GM19193 (cell line): Measurements from ENCODE around the gene NME7.

Source experiments
- POLR2A ChIP-seq: IDR thresholded peaks from 4 replicates; pipeline ENCODE4 v1.6.1; 2011; ENCODE audit not compliant: insufficient read depth, insufficient read length; ENCODE audit errors: extremely low read depth

Gene NME7

DNA sequence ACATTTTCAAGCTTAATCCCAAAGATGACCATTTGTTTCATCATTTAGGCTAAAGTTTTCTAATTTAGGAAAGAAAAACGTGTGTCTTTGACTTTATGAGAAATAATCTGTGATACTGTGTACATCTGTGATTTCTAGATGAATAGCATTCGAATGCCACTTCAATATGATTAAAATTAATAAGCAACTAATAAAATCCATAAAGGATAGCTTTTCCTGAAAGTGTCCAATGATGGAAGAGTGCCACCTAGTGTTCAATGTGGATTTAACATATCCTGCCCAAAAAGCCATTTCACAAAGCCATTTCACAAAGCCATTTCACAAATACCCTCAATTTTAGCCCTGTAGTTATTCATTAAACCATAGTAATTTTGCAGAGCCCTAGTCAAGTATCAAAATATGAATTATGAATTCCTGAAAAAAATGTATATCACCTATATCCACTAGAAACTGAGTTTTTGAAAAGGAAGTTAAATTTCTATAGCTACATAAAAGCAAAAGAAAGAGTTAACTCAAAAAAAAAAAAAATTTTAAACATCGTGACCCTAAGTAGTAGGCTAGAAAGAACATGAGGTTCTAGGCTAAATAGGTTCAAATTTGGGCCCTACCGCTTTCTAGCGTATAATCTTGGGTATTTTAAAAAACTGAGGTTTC lies 19.1 kb downstream of the NME7 start:
- no peak for TF ChIP-seq POLR2A

DNA sequence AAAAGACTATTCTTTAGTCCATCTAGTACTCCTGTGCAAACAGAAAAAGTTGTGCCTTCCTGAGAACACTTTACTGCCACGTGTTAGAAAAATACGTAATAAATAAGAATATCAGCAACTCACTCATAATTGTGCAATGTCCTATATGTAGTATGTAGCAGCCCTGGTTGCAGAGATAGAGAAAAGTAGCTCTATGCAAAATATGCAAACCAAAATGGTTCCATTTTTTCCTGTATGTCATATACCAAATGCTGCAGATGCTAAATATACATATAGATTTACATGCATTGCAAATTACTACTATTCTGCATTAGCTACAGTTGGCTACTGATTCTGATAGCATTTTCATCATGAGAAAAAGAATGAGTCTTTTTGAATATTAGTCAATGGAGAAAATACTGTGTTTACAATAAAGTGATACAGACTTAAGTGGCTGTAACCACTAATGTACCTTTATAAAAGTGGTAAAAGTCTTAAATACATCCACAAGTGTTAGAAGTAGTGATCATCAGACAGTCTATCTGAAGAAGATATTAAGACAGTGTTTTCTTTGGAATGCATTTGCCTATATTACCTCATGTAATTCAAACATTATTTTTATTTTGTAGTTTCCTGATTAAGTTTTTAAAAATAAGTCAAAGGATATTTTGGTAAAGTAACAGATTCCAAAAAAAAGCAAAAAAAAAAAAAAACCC lies 19.8 kb downstream of the NME7 start:
- no peak for TF ChIP-seq POLR2A

DNA sequence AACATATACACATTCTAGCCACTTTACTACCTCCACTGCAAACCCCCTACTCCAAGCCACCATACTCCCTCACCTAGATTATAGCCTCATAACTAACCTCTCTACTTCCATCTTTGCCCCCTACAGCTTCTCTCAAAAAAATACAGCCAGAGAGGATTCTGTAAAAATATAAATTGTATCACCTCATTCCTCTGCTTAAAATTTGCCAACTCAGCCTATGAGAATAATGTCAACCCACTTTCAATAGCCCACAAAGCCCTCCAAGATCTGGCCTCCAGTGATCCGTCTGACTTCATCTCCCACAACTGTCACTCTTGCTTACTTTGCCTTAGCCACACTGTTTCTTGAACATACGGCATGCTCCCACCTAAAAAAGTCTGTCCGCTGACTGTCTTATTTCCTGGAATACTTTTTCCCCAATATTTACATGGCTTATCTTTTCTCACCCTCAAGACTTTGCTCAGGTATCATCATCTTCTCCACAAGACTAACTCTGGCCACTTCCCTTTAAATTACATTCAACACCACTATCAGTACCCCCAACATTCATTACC lies 21.5 kb downstream of the NME7 start:
- no peak for TF ChIP-seq POLR2A

DNA sequence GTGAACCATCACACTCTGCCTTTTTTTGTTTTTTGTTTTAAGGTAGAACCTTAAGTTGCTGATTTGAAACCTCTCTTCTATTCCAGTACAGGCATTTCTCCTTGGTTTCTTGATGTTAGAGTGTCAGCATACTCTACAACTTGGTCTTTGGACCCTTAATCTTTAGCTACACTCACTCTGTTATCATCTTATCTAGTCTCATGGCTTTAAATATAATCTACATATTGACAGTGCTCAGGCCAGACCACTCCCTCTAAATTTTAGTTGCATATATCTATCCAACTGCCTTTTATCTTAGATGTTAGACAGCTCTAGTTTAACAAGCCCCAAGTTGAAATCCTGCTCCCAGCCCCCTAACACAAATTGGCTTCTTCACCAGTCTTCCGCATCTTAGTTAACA lies 22.1 kb downstream of the NME7 start:
- TF ChIP-seq POLR2A, result no peak

DNA sequence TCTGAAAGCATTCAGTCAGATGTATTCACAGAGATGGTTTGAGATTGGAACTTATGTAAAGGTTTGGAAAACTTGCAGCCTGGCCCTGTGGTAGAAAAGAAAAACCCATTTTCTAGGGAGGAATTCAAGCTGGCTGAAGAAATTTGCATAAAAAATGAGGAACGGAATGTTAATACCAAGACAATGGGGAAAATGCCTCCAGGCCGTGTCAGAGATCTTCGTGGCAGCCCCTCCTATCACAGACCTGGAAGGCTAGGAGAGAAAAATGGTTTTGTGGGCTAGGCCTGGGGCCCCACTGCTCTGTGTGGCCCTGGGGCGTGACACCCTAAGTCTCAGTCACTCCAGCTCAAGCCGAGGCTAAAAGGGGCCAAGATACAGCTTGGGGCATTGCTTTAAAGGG lies 26.7 kb downstream of the NME7 start:
- TF ChIP-seq POLR2A, result no peak

DNA sequence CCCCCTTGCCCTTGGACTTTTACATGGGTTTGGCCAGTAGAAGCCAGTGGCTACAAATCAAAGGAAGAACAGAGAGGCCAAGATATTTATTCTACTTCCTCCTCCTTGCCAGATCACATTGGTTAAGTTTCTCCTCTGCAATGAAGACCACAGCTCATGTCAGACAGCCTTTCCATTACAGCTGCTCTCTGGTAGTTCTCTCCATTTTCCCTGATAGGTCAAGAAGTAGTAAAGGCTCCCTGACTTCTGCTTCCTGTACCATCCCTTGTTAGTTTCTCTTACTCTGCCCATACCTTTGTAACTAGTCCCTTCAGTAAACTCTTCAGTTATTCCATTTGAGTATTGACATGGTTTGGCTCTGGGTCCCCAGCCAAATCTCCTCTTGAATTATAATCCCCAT lies 27.8 kb downstream of the NME7 start:
- TF ChIP-seq POLR2A, result no peak

DNA sequence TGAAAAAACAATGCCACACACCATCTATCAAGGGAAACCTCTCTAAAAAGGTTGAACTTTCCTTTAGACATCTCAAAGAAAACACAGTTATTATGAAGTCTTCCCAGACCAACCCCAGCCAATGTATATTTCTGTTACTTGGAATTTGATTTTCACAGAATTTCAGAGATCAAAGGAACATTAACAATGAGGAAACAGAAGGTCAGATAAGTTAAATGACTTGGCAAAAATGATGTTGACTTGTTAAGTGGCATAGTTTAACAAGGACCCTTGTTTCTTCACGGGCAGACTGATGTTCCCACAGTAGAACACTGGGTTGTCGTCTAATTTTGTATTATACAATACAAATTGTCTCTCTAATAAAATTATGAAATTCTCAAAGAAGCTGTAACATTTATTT lies 29.0 kb downstream of the NME7 start:
- TF ChIP-seq POLR2A, result no peak

DNA sequence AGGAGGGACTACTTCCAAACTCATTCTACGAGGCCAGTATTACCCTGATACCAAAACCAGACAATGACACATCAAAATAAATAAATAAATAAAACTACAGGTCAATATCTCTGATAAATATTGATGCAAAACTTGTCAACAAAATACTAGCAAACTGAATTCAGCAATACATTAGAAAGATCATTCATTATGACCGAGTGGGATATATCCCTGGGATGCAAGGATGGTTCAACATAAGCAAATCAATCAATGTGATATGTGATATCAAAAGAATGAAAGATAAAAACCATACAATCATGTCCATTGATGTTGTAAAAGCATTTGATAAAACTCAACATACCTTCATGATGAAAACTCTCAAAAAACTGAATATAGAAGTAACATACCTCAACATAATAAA lies 36.7 kb downstream of the NME7 start:
- no peak for TF ChIP-seq POLR2A

DNA sequence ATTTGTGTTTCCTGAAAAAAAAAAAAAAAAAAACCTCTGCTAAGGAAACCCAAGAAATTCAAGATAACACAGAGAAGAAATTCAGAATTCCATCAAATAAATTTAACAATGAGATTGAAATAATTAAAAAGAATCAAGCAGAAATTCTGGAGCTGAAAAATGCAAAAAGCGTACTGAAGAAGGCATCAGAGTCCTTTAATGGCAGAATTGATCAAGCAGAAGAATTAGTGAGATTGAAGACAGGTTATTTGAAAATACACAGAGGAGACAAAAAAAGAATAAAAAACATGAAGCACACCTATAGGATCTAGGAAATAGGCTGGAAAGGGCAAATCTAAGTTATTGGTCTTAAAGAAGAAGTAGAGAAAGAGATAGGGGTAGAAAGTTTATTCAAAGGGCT lies 38.2 kb downstream of the NME7 start:
- TF ChIP-seq POLR2A, result no peak

DNA sequence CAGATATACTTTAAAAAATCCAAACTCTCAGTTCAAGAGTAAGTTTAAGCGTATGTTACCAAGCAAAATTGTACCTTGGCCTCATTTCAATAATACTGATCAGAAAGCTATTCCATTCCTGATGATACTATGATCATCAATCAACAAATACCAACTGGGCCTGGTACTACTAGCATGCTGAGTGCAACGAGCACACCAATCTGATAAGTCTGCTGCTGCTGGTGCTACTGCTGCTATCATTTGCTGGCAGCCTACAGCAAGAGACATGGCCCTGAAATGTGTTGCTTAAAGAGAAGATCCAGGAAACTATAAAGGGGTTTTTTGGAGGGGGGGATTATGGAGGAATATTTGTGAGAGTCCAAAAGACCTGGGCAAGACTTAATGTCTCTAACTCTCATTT lies 39.7 kb downstream of the NME7 start:
- TF ChIP-seq POLR2A, result no peak

DNA sequence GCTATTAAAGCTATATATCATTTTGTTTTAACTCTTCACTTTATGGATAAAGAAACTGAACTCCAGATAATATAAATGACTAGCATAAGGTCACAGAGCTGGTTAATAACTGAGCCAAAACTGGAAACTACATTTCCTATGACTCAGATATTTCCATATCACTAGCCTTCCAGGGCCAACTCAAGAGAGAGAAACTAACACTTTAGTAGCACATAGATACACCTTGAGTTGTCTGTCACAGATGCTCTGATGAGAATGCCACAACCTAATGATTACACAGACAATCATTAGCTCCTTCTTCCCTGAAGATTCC lies 40.7 kb downstream of the NME7 start:
- no peak for TF ChIP-seq POLR2A

DNA sequence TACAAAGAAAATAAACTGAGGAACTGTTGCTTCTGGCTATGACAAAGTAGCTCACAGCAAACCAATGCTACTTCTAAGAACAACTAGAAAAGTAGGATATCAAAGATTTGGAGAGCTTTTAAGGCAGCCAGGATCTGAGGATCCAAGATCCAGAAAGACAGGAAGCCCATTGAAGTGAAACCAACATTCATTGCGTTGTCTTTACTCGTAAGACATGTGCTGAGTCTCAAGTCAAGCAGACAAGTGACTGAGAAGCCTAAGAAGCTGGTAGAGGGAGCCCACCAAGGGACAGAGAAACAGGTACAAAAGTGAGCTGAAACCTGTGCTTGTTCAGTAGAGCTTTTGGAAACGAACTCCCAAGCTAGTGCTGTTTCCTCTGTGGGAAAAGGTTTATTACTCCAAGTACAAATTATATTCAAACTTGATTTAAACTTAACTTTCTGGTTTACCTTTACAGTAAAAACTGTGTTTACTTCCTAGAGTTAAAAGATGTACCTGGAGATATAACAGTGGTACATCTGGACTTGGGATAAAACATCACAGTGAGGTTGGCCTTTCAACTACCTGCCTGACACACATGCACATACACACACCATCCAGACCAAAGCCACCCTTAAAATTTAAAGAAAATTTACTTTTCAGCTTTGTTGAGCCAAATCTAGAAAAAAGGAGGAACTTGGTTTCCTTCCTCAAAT lies 41.2 kb downstream of the NME7 start:
- no peak for TF ChIP-seq POLR2A

DNA sequence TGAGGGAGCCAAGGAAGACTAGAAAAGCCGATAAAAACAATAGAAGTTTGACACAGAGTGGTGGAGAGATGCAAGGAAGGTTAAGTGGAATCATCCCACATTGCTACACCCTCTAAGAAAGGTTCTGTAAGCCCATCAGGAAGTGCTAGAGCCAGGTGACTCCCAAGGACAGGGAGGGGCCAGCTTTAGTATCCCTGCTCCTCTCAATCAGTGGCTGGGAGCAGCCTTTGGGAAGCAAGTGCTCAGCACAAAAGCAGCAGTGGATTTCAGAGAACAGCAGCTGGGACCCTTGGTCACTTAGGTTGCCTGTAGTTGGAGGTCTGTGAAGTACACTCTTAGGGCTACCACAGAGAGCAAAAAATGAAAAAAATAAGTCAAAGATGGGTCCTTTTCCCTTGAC lies 42.5 kb downstream of the NME7 start:
- no peak for TF ChIP-seq POLR2A

DNA sequence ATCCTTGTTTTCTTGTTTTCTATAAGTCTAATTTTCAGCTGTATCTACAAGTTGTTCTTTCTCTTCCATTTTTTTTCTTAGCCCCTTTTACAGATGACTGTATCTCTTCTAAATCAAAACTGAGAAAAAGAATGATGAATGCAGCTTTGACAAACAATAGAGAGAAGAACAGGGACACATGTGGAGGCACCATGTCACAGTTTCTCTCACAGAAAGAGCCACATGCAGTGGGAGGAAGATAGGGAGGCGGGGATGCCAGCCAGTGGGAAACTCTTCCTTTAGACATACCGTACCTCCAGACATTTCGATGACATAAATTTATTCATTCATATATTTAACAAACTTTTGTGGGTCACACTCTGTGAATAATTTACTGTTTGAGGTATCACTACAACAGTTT lies 45.5 kb downstream of the NME7 start:
- TF ChIP-seq POLR2A, result no peak

DNA sequence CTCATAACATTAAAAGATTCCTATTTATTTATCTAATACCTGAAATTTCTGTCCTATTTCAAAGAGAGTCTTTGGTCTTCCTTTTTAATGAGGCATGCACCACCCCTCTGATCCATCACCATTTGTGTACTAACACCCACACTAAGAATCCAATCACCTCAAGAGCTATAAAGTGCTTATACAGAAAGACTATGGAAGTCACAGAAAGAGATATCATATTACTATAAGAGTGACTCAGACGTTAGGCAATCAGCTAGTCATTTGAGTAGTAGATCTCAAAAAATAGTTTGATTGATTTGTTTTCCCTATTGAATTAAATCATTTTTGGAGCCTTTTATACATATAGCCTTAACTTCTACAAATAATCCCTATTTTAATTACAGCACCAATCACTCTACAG lies 46.1 kb downstream of the NME7 start:
- TF ChIP-seq POLR2A, result no peak
